ENCODE results near the gene METTL1. TPM values are rescaled to one million over a fixed set of nuclear protein-coding genes. Genes with fewer than 3 reads are reported as not detected.
A peak's percentile ranks its signal among the peaks of the same experiment; 100 is the strongest.

The METTL1 gene
- total and polyA plus RNA-seq, 7 experiments from 2014 or later = 11.8 to 30.9 (median 16.0) TPM

- H3K9me3 ChIP-seq (ENCODE audit: control insufficient read depth in 2 of 3, low read length in 3 of 3) = no peaks in the 10 kb centered on the region
- H3K27ac ChIP-seq (ENCODE audit: low read depth, low read length) = peak overlapping the region; percentile 38
- no peaks in the 10 kb centered on the region for H3K27me3 ChIP-seq (ENCODE audit: control insufficient read depth in 2 of 2, insufficient read depth in 2 of 2, low read length in 2 of 2)
- peaks cover 32 to 89% (median 35%) of the 10 kb centered on the region in 3 experiments for H3K36me3 ChIP-seq (ENCODE audit: control insufficient read depth in 2 of 3, insufficient read depth in 3 of 3, low read length in 3 of 3)
- intact Hi-C loops (cut with micrococcal nuclease) = no loop called here
- peaks cover 11 to 16% of the 10 kb centered on the region in 2 donors for H3K4me1 ChIP-seq (ENCODE audit: control insufficient read depth in 2 of 2, insufficient read depth in 2 of 2, low read length in 2 of 2)
- ChIA-PET CTCF (interaction anchor here (0.9 kb wide), 2 partner anchors 24 to 62 kb away, joined by 3 to 5 read pairs; no protein-coding TSS in a partner anchor), POLR2A (interaction anchor here (1.4 kb wide), 1 partner anchor 11 kb away, joined by 4 read pairs; no protein-coding TSS in a partner anchor)
- no peak overlapping the region for H3K4me3 ChIP-seq (ENCODE audit: low read length)
- Mint-ChIP-seq H3K27ac (peak overlapping the region in 8 of 9 donors; percentile 39 to 92 (median 66)), H3K4me1 (peaks cover 13 to 34% (median 25%) of the 10 kb centered on the region in 7 donors), H3K9me3 (no peaks in the 10 kb centered on the region), H3K4me3 (no peak overlapping the region), H3K27me3 (no peaks in the 10 kb centered on the region), H3K36me3 (peaks cover 9 to 51% (median 16%) of the 10 kb centered on the region in 5 donors)
- no peak for ATAC-seq
- DNase-seq = no peak
Observed at GRCh38 chr12:57735198-57735855, 36.6 kb downstream of the METTL1 start.

GRCh38 chr12:57734591-57734990, 37.3 kb downstream of the METTL1 start:
- H3K36me3 ChIP-seq (ENCODE audit: control insufficient read depth in 2 of 3, insufficient read depth in 3 of 3, low read length in 3 of 3) = peaks cover 36 to 92% (median 39%) of the 10 kb centered on the region in 3 experiments
- Mint-ChIP-seq H3K27ac (peak overlapping the region in 8 of 9 donors; percentile 39 to 92 (median 61)), H3K4me3 (no peak overlapping the region), H3K4me1 (peaks cover 12 to 27% (median 23%) of the 10 kb centered on the region in 7 donors), H3K36me3 (peaks cover 9 to 58% (median 20%) of the 10 kb centered on the region in 5 donors), H3K27me3 (no peaks in the 10 kb centered on the region), H3K9me3 (no peaks in the 10 kb centered on the region)
- no peaks in the 10 kb centered on the region for H3K27me3 ChIP-seq (ENCODE audit: control insufficient read depth in 2 of 2, insufficient read depth in 2 of 2, low read length in 2 of 2)
- DNase-seq = no peak
- ChIA-PET POLR2A (interaction anchor here (1.4 kb wide), 1 partner anchor 10 kb away, joined by 4 read pairs; no protein-coding TSS in a partner anchor), CTCF (interaction anchor here (0.9 kb wide), 2 partner anchors 25 to 62 kb away, joined by 3 to 5 read pairs; no protein-coding TSS in a partner anchor)
- intact Hi-C loops (cut with micrococcal nuclease) = no loop called here
- H3K4me3 ChIP-seq (ENCODE audit: low read length) = no peak overlapping the region
- H3K4me1 ChIP-seq (ENCODE audit: control insufficient read depth in 2 of 2, insufficient read depth in 2 of 2, low read length in 2 of 2) = peaks cover 3 to 8% of the 10 kb centered on the region in 2 donors
- H3K9me3 ChIP-seq (ENCODE audit: control insufficient read depth in 2 of 3, low read length in 3 of 3) = no peaks in the 10 kb centered on the region
- peak overlapping the region; percentile 28 for H3K27ac ChIP-seq (ENCODE audit: low read depth, low read length)
- ATAC-seq = no peak

GRCh38 chr12:57733928-57734327, 38.0 kb downstream of the METTL1 start:
- Histone ChIP-seq H3K4me1 (ENCODE audit: control insufficient read depth in 2 of 2, insufficient read depth in 2 of 2, low read length in 2 of 2) (peaks cover 0 to 2% of the 10 kb centered on the region in 2 donors), H3K9me3 (ENCODE audit: control insufficient read depth in 2 of 3, low read length in 3 of 3) (no peaks in the 10 kb centered on the region), H3K36me3 (ENCODE audit: control insufficient read depth in 2 of 3, insufficient read depth in 3 of 3, low read length in 3 of 3) (peaks cover 39 to 92% (median 41%) of the 10 kb centered on the region in 3 experiments), H3K27ac (ENCODE audit: low read depth, low read length) (no peak overlapping the region), H3K27me3 (ENCODE audit: control insufficient read depth in 2 of 2, insufficient read depth in 2 of 2, low read length in 2 of 2) (no peaks in the 10 kb centered on the region), H3K4me3 (ENCODE audit: low read length) (no peak overlapping the region)
- Mint-ChIP-seq H3K4me1 (peaks cover 6 to 20% (median 17%) of the 10 kb centered on the region in 7 donors), H3K9me3 (no peaks in the 10 kb centered on the region), H3K4me3 (no peak overlapping the region), H3K36me3 (peaks cover 9 to 55% (median 20%) of the 10 kb centered on the region in 5 donors), H3K27ac (peak overlapping the region in 2 of 9 donors; percentile 14 to 68), H3K27me3 (no peaks in the 10 kb centered on the region)
- POLR2A ChIA-PET = interaction anchor here (2.0 kb wide), 1 partner anchor 11 kb away, joined by 5 read pairs; no protein-coding TSS in a partner anchor
- ATAC-seq (no peak), DNase-seq (no peak)
- CTCF ChIA-PET = no interaction called here
- intact Hi-C loops (cut with micrococcal nuclease) = no loop called here

- H3K27me3 Mint-ChIP-seq = no peaks in the 10 kb centered on the region
- H3K4me3 Mint-ChIP-seq = no peak overlapping the region
- intact Hi-C loops (cut with micrococcal nuclease) = no loop called here
- ChIA-PET POLR2A (interaction anchor here (1.2 to 2.0 kb wide), 2 partner anchors 9 to 10 kb away, joined by 3 to 5 read pairs; no protein-coding TSS in a partner anchor), CTCF (no interaction called here)
- peak overlapping the region in 3 of 9 donors; percentile 33 to 82 (median 59) for H3K27ac Mint-ChIP-seq
- Histone ChIP-seq H3K27ac (ENCODE audit: low read depth, low read length) (no peak overlapping the region), H3K36me3 (ENCODE audit: control insufficient read depth in 2 of 3, insufficient read depth in 3 of 3, low read length in 3 of 3) (peaks cover 39 to 94% (median 42%) of the 10 kb centered on the region in 3 experiments), H3K4me1 (ENCODE audit: control insufficient read depth in 2 of 2, insufficient read depth in 2 of 2, low read length in 2 of 2) (no peaks in the 10 kb centered on the region), H3K27me3 (ENCODE audit: control insufficient read depth in 2 of 2, insufficient read depth in 2 of 2, low read length in 2 of 2) (no peaks in the 10 kb centered on the region), H3K4me3 (ENCODE audit: low read length) (no peak overlapping the region), H3K9me3 (ENCODE audit: control insufficient read depth in 2 of 3, low read length in 3 of 3) (no peaks in the 10 kb centered on the region)
- H3K9me3 Mint-ChIP-seq = no peaks in the 10 kb centered on the region
- H3K4me1 Mint-ChIP-seq = peaks cover 6 to 23% (median 16%) of the 10 kb centered on the region in 7 donors
- DNase-seq (no peak), ATAC-seq (no peak)
- peaks cover 9 to 60% (median 26%) of the 10 kb centered on the region in 5 donors for H3K36me3 Mint-ChIP-seq
Observed at GRCh38 chr12:57732726-57733593, 38.9 kb downstream of the METTL1 start.

GRCh38 chr12:57732270-57732669, 39.6 kb downstream of the METTL1 start:
- Histone ChIP-seq H3K4me3 (ENCODE audit: low read length) (no peak overlapping the region), H3K36me3 (ENCODE audit: control insufficient read depth in 2 of 3, insufficient read depth in 3 of 3, low read length in 3 of 3) (peaks cover 39 to 98% (median 49%) of the 10 kb centered on the region in 3 experiments), H3K27ac (ENCODE audit: low read depth, low read length) (no peak overlapping the region), H3K9me3 (ENCODE audit: control insufficient read depth in 2 of 3, low read length in 3 of 3) (no peaks in the 10 kb centered on the region), H3K4me1 (ENCODE audit: control insufficient read depth in 2 of 2, insufficient read depth in 2 of 2, low read length in 2 of 2) (no peaks in the 10 kb centered on the region), H3K27me3 (ENCODE audit: control insufficient read depth in 2 of 2, insufficient read depth in 2 of 2, low read length in 2 of 2) (no peaks in the 10 kb centered on the region)
- DNase-seq (no peak), ATAC-seq (no peak)
- intact Hi-C loops (cut with micrococcal nuclease) = no loop called here
- Mint-ChIP-seq H3K4me1 (peaks cover 6 to 23% (median 16%) of the 10 kb centered on the region in 7 donors), H3K9me3 (peaks cover 0 to 1% (median 0%) of the 10 kb centered on the region in 11 donors), H3K27me3 (no peaks in the 10 kb centered on the region), H3K4me3 (no peak overlapping the region), H3K27ac (peak overlapping the region in 2 of 9 donors; percentile 30 to 74), H3K36me3 (peaks cover 9 to 64% (median 30%) of the 10 kb centered on the region in 5 donors)
- ChIA-PET POLR2A (interaction anchor here (1.2 to 2.0 kb wide), 3 partner anchors 10 to 16 kb away, joined by 3 to 5 read pairs (median 3); no protein-coding TSS in a partner anchor), CTCF (no interaction called here)

GRCh38 chr12:57731411-57732080, 40.4 kb downstream of the METTL1 start:
- CTCF ChIA-PET = no interaction called here
- DNase-seq = no peak
- Mint-ChIP-seq H3K4me1 (peaks cover 3 to 18% (median 12%) of the 10 kb centered on the region in 7 donors), H3K27me3 (no peaks in the 10 kb centered on the region), H3K27ac (peak overlapping the region in 1 of 9 donors; percentile 39), H3K4me3 (no peak overlapping the region), H3K36me3 (peaks cover 9 to 60% (median 30%) of the 10 kb centered on the region in 5 donors), H3K9me3 (peaks cover 0 to 1% (median 0%) of the 10 kb centered on the region in 11 donors)
- Histone ChIP-seq H3K4me1 (ENCODE audit: control insufficient read depth in 2 of 2, insufficient read depth in 2 of 2, low read length in 2 of 2) (no peaks in the 10 kb centered on the region), H3K27ac (ENCODE audit: low read depth, low read length) (no peak overlapping the region), H3K36me3 (ENCODE audit: control insufficient read depth in 2 of 3, insufficient read depth in 3 of 3, low read length in 3 of 3) (peaks cover 39 to 97% (median 51%) of the 10 kb centered on the region in 3 experiments), H3K9me3 (ENCODE audit: control insufficient read depth in 2 of 3, low read length in 3 of 3) (no peaks in the 10 kb centered on the region), H3K4me3 (ENCODE audit: low read length) (no peak overlapping the region), H3K27me3 (ENCODE audit: control insufficient read depth in 2 of 2, insufficient read depth in 2 of 2, low read length in 2 of 2) (no peaks in the 10 kb centered on the region)
- POLR2A ChIA-PET = interaction anchor here (1.0 to 1.2 kb wide), 2 partner anchors 9 to 16 kb away, joined by 3 read pairs; no protein-coding TSS in a partner anchor
- ATAC-seq = no peak
- intact Hi-C loops (cut with micrococcal nuclease) = no loop called here

All from naive thymus-derived CD4-positive, alpha-beta T cell (primary cell).